PC-3 (cell line): ENCODE data around the gene CYP2F1. TPM values are rescaled to one million over a fixed set of nuclear protein-coding genes. Genes with fewer than 3 reads are reported as not detected.
"Not testable (repeated sequence)": the region's sequence is repeated elsewhere in the genome, so short reads cannot be mapped to it uniquely, and the experiment has no call there.

ENCODE experiments used
- ATAC-seq: fragments of 200-7000 bp; cut with Tn5 transposase; 2 replicates; pipeline ENCODE4 v1.9.1; 2020; ENCODE audit warnings: mild to moderate bottlenecking, moderate library complexity
- BruUV-seq: library from RNA; stranded (reverse); fragments of 400-500 nt; replicated peaks from 2 replicates; lab custom pipeline; 2021; lab: Mats Ljungman, UMichigan
- CTCF ChIA-PET: fragments of 300-600 bp; sonication (Branson Sonifier 250); formaldehyde crosslinking; loops from one replicate; lab custom pipeline; 2022; ENCODE audit warnings: antibody characterized with exemption; lab: Charles Lee
- POLR2A ChIA-PET: fragments of 300-600 bp; sonication (Branson Sonifier 250); formaldehyde crosslinking; loops from one replicate; lab custom pipeline; 2022; ENCODE audit warnings: antibody characterized with exemption; ENCODE audit not compliant: unreplicated experiment; lab: Charles Lee
- DNase-seq: peaks from one replicate; pipeline ENCODE4 v3.0.0-alpha.2; 2015
- H2AFZ ChIP-seq: fragments of 300-600 bp; sonication (generic); 2 replicates; pipeline ENCODE4 v1.6.0; 2016; ENCODE audit warnings: antibody characterized with exemption, low read length
- H3F3A ChIP-seq: fragments of 300-600 bp; sonication (generic); one replicate; pipeline ENCODE4 v1.6.0; 2017; ENCODE audit warnings: antibody characterized with exemption, low read length, control low read depth, mild to moderate bottlenecking; ENCODE audit not compliant: unreplicated experiment
- H3K27ac ChIP-seq: fragments of 300-600 bp; sonication (generic); 2 replicates; pipeline ENCODE4 v1.5.1; 2016; ENCODE audit warnings: mild to moderate bottlenecking, low read length
- H3K27me3 ChIP-seq: fragments of 300-600 bp; sonication (generic); 2 replicates; pipeline ENCODE4 v1.6.1; 2016; ENCODE audit warnings: low read length, mixed read lengths
- H3K36me3 ChIP-seq: fragments of 300-600 bp; sonication (generic); 2 replicates; pipeline ENCODE4 v1.6.1; 2016; ENCODE audit warnings: low read depth, mixed run types, low read length, mixed read lengths
- H3K4me1 ChIP-seq: fragments of 300-600 bp; sonication (generic); 2 replicates; pipeline ENCODE4 v1.5.1; 2016; ENCODE audit warnings: low read length; ENCODE audit not compliant: insufficient read depth
- H3K4me2 ChIP-seq: fragments of 300-600 bp; sonication (generic); 2 replicates; pipeline ENCODE4 v1.6.0; 2016; ENCODE audit warnings: low read length
- H3K4me3 ChIP-seq: fragments of 300-600 bp; sonication (generic); 2 replicates; pipeline ENCODE4 v1.5.1; 2016; ENCODE audit warnings: mild to moderate bottlenecking, low read length, mixed read lengths
- H3K79me2 ChIP-seq: fragments of 300-600 bp; sonication (generic); 2 replicates; pipeline ENCODE4 v1.6.1; 2017; ENCODE audit warnings: low read length, mixed read lengths
- H3K9ac ChIP-seq: fragments of 300-600 bp; sonication (generic); 2 replicates; pipeline ENCODE4 v1.6.0; 2016; ENCODE audit warnings: mild to moderate bottlenecking, low read length
- H3K9me2 ChIP-seq: fragments of 300-600 bp; sonication (generic); replicated peaks from 2 replicates; pipeline ENCODE4 v1.6.1; 2016; ENCODE audit warnings: mixed run types, low read length, mixed read lengths
- H3K9me3 ChIP-seq: fragments of 300-600 bp; sonication (generic); 2 replicates; pipeline ENCODE4 v1.6.1; 2016; ENCODE audit warnings: low read length, mixed read lengths
- H4K20me1 ChIP-seq: fragments of 300-600 bp; sonication (generic); 2 replicates; pipeline ENCODE4 v1.6.1; 2016; ENCODE audit warnings: low read length, mixed read lengths
- EZH2 ChIP-seq: fragments of 300-600 bp; sonication (generic); IDR thresholded peaks from one replicate; pipeline ENCODE4 v1.6.1; 2017; ENCODE audit warnings: antibody characterized with exemption, mild to moderate bottlenecking, low read length; ENCODE audit not compliant: unreplicated experiment
- EZH2phosphoT487 ChIP-seq: fragments of 300-600 bp; sonication (generic); IDR thresholded peaks from 2 replicates; pipeline ENCODE4 v1.6.1; 2018; ENCODE audit warnings: mild to moderate bottlenecking, antibody characterized with exemption, low read length, borderline replicate concordance
- intact Hi-C: fragments of 100-400 bp; cut with micrococcal nuclease; formaldehyde crosslinking; loops from 2 replicates; pipeline ENCODE4 v1.9.0; 2023
- total RNA-seq: library from RNA; depleted of rRNA; stranded (reverse); fragments of >200 nt; gene quantifications from 2 replicates; pipeline ENCODE4 v1.2.3, GENCODE V29; 2014
- TF ChIP-seq, protein P1 (sequence below): fragments of 300-600 bp; sonication (generic); conservative IDR thresholded peaks from 2 replicates; pipeline ENCODE4 v1.5.1; 2017; ENCODE audit warnings: antibody characterized with exemption, low read depth, mild to moderate bottlenecking, low read length

The CYP2F1 gene
- total RNA-seq, 1 experiment from 2014 or later = not detected

DNA sequence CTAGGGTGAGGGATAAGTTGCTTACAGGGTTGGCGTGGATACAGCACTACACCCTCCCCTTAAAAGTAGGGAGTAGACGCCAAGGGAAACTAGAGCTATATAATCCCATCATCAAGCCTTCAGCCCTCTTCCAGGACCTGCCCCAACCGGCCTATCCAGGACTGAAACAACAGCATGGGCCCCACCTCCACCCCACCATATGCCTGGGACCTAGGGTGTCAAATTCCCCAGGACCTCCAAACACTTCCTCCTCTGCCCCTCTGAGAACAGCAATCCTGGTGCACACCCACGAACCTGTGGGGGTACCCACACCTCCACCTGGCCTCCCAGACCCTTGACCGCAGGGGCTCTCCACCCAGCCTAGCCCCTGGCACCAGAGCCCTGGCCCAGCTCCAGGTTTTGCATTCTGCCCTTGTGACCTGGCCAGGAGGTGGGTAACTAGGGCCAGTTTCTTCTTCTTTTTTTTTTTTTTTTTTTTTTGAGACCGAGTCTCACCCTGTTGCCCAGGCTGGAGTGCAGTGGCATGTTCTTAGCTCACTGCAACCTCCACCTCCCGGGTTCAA, 1.4 kb upstream of the CYP2F1 start:
- ATAC-seq (no peak), DNase-seq (no peak)
- H3K9me3 ChIP-seq = no peaks in the 10 kb centered on the region
- TF ChIP-seq EZH2phosphoT487 = no peak
- TF ChIP-seq EZH2 = no peak
- TF ChIP-seq, protein P1, sequence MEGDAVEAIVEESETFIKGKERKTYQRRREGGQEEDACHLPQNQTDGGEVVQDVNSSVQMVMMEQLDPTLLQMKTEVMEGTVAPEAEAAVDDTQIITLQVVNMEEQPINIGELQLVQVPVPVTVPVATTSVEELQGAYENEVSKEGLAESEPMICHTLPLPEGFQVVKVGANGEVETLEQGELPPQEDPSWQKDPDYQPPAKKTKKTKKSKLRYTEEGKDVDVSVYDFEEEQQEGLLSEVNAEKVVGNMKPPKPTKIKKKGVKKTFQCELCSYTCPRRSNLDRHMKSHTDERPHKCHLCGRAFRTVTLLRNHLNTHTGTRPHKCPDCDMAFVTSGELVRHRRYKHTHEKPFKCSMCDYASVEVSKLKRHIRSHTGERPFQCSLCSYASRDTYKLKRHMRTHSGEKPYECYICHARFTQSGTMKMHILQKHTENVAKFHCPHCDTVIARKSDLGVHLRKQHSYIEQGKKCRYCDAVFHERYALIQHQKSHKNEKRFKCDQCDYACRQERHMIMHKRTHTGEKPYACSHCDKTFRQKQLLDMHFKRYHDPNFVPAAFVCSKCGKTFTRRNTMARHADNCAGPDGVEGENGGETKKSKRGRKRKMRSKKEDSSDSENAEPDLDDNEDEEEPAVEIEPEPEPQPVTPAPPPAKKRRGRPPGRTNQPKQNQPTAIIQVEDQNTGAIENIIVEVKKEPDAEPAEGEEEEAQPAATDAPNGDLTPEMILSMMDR = no peak
- H3F3A ChIP-seq = no peaks in the 10 kb centered on the region
- H3K79me2 ChIP-seq = no peaks in the 10 kb centered on the region
- no peak overlapping the region for H3K9ac ChIP-seq
- no peaks in the 10 kb centered on the region for H4K20me1 ChIP-seq
- H3K4me1 ChIP-seq = no peaks in the 10 kb centered on the region
- H3K27ac ChIP-seq = no peak overlapping the region
- no peak overlapping the region for H2AFZ ChIP-seq
- CTCF ChIA-PET = no interaction called here
- no TSS peak for BruUV-seq
- no peak overlapping the region for H3K4me3 ChIP-seq
- H3K9me2 ChIP-seq = no peaks in the 10 kb centered on the region
- intact Hi-C loops = no loop called here
- H3K27me3 ChIP-seq = no peaks in the 10 kb centered on the region
- H3K4me2 ChIP-seq = no peak overlapping the region
- POLR2A ChIA-PET = no interaction called here
- no peaks in the 10 kb centered on the region for H3K36me3 ChIP-seq

DNA sequence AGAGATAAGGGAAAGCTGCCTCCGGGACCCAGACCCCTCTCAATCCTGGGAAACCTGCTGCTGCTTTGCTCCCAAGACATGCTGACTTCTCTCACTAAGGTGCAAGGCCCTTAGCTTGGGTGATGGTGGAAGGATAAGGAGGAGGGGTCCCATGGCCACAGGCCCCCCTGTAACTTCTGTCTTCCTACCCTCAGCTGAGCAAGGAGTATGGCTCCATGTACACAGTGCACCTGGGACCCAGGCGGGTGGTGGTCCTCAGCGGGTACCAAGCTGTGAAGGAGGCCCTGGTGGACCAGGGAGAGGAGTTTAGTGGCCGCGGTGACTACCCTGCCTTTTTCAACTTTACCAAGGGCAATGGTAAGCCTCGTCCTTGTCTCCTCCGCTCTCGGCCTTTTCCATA, 2.0 kb downstream of the CYP2F1 start:
- no peak overlapping the region for H3K4me2 ChIP-seq
- ATAC-seq (no peak), DNase-seq (no peak)
- no peaks in the 10 kb centered on the region for H4K20me1 ChIP-seq
- CTCF ChIA-PET = no interaction called here
- H3K79me2 ChIP-seq = no peaks in the 10 kb centered on the region
- TF ChIP-seq, protein P1 = no peak
- no peak for TF ChIP-seq EZH2
- no peak for TF ChIP-seq EZH2phosphoT487
- no peaks in the 10 kb centered on the region for H3K9me2 ChIP-seq
- H3F3A ChIP-seq = no peaks in the 10 kb centered on the region
- no peaks in the 10 kb centered on the region for H3K27me3 ChIP-seq
- H3K27ac ChIP-seq = no peak overlapping the region
- H3K36me3 ChIP-seq = no peaks in the 10 kb centered on the region
- H3K9ac ChIP-seq = no peak overlapping the region
- H3K9me3 ChIP-seq = no peaks in the 10 kb centered on the region
- no peak overlapping the region for H3K4me3 ChIP-seq
- H2AFZ ChIP-seq = no peak overlapping the region
- BruUV-seq = no TSS peak
- intact Hi-C loops = no loop called here
- no peaks in the 10 kb centered on the region for H3K4me1 ChIP-seq
- POLR2A ChIA-PET = no interaction called here

DNA sequence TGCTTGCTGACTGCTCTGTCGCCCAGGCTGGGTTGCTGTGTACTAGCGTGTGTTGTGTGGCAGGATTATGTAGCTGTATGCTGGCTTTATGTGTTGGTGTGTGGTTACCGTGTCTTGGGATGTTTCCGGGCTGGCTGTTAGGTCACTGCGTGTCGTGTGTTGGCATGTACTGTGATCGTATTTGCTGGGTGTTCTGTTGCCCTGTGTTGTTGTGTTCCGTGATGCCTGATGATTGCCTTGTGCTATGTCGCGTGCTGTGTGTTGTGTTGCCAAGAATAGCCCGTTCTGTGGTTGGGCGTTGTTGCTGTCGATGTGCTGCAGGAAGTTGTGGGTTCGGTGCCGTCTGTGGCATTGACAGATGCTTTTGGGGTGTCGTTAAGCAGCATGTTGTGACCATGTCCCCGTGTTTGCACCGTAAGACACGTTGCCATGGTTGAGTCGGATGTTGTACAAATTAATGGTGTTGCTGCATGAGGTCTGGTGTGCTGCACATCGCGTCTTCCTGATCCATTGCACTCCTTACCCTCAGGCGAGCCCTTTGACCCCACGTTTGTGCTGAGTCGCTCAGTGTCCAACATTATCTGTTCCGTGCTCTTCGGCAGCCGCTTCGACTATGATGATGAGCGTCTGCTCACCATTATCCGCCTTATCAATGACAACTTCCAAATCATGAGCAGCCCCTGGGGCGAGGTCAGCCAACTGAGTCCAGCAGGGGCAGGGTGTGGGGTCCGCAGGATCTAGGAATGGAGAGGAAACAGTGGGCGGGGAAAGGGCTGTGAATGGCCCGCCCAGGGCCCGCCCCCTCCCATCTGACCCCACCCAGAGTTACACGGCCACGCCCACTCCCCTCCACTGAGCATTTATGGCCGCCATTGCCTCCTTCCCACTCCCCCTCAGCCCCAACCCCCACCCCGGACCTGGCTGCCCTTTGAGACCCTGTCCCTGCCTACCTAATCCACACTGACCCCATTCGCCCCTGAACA, 7.0 kb downstream of the CYP2F1 start:
- H3K27me3 ChIP-seq, ATAC-seq, H3F3A ChIP-seq, H2AFZ ChIP-seq, DNase-seq, H3K4me3 ChIP-seq, intact Hi-C loops, H3K9ac ChIP-seq, H3K36me3 ChIP-seq, BruUV-seq, H3K79me2 ChIP-seq, H3K9me3 ChIP-seq, H3K9me2 ChIP-seq, CTCF ChIA-PET, H4K20me1 ChIP-seq, POLR2A ChIA-PET, H3K4me2 ChIP-seq, H3K4me1 ChIP-seq, H3K27ac ChIP-seq: not testable (repeated sequence)

DNA sequence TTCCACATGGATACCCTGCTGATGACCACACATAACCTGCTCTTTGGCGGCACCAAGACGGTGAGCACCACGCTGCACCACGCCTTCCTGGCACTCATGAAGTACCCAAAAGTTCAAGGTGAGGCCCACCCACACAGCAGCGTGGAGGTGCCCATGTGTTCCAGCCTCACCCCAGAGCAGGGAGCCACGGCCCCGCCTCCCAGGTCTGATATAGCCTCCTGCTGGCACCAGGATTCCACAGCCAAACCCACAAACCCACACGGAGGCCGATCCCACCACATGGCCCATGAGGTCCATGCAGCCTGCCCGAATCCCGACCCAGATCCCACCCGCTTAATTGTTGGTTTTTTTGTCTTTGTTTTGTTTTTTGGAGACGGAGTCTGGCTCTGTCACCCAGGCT, 8.6 kb downstream of the CYP2F1 start:
- H3K36me3 ChIP-seq, H3K4me3 ChIP-seq, ATAC-seq, BruUV-seq, H3K9ac ChIP-seq, H4K20me1 ChIP-seq, H3K27me3 ChIP-seq, H3F3A ChIP-seq, H3K27ac ChIP-seq, DNase-seq, intact Hi-C loops, H3K9me2 ChIP-seq, H2AFZ ChIP-seq, H3K4me1 ChIP-seq, CTCF ChIA-PET, H3K79me2 ChIP-seq, H3K4me2 ChIP-seq, H3K9me3 ChIP-seq, POLR2A ChIA-PET: not testable (repeated sequence)
